Lower leg skin (tissue), 4 donors: Measurements from ENCODE around the gene PKMYT1. TPM values are rescaled to one million over a fixed set of nuclear protein-coding genes. Genes with fewer than 3 reads are reported as not detected.

Source experiments
- DNase-seq, 2 donors: peaks; one replicate each; pipeline ENCODE4 v3.0.0-alpha.2; 2019; ENCODE audit warnings: low spot score in 2 of 2
- H3K4me3 ChIP-seq: fragments of 200-600 bp; sonication (generic); 2 replicates; pipeline ENCODE4 v1.5.1; 2017; ENCODE audit warnings: mild to moderate bottlenecking, low read depth; ENCODE audit not compliant: poor library complexity, severe bottlenecking
- CTCF ChIP-seq, 3 donors: fragments of 450-650 bp; IDR thresholded peaks; one replicate each; pipeline ENCODE4 v1.5.1; 2016; ENCODE audit warnings: antibody characterized with exemption in 3 of 3, mild to moderate bottlenecking in 3 of 3, moderate library complexity in 2 of 3
- POLR2A ChIP-seq, 2 donors: fragments of 450-650 bp; IDR thresholded peaks; one replicate each; pipeline ENCODE4 v1.6.1; 2016 to 2017; ENCODE audit warnings: antibody characterized with exemption in 2 of 2, mild to moderate bottlenecking in 1 of 2, moderate library complexity in 1 of 2
- WGBS, 2 donors: methylation state at CpG; one replicate each; pipeline ENCODE4 v1.1.5; 2018; 5-methylcytosine and 5-hydroxymethylcytosine counted together
- intact Hi-C: fragments of 100-400 bp; cut with DNase I; formaldehyde crosslinking; loops from one replicate; pipeline ENCODE4 v1.15.0; 2023; ENCODE audit warnings: low total_unique reads
- total RNA-seq, 4 donors: library from RNA; depleted of rRNA; stranded (reverse); fragments of >200 nt; gene quantifications; one replicate each; pipeline ENCODE4 v1.1.0, GENCODE V29; 2016

The PKMYT1 gene
- 1 to 10 TPM; 3.0 to 7.4 (median 3.9) TPM for total RNA-seq

- DNase-seq = peak; percentile 84 to 98
- intact Hi-C loops = no loop called here
- peak in 1 of 2 donors; percentile 57 for TF ChIP-seq POLR2A (IDR thresholded peaks at IDR 0.05)
- no peak for TF ChIP-seq CTCF (IDR thresholded peaks at IDR 0.05)
- 7 to 11% methylated on average over 55 to 78 of the region's 91 CpGs for WGBS, 2 donors
- H3K4me3 ChIP-seq = peak within 1 kb of the TSS; percentile 66
Measured at GRCh38 chr16:2980227-2981176, at the start of gene PKMYT1. Gene PKMYT1, minus strand, starts transcription at chr16:2980446. Its CDS starts 789 bp downstream, at chr16:2979657.

DNA sequence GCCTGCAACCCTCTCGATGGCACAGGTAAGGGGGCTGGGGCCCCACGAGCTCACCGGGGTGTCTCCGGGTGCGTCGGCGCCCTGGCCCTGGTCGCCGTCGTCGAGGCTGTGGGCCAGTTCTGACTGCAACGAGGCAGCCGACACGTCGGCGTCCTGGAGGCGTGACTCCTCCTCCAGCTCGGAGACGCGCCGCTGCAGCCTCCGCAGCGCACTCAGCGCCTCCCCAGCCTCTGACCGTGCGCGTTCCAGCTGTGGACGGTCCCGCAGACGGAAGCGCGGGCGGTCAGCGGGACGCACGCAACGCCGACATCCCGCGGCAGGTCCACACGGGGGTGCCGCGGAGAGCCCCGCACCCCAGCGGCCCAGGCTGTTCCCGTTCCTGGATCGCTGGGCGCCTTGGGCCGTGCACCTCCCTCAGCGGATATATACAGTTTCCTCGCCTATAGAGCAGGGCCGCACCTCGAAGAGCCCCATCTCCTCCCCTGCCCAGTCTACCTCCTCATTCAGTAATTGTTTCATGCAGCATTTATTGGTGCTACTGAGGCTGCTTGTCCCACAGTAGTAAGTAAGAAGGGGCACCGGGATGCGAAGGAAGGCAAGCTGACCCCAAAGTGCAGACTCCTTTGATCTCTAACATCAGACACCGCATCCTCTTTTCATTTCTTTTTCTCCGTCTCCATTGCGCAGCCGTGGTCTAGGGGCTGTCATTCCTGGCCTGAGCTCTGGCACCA, 49.4 kb upstream of the PKMYT1 start:
- H3K4me3 ChIP-seq = no peak overlapping the region
- 16 to 21% methylated on average over 22 to 26 of the region's 59 CpGs for WGBS, 2 donors
- TF ChIP-seq CTCF (IDR thresholded peaks at IDR 0.05) (no peak), POLR2A (IDR thresholded peaks at IDR 0.05) (no peak)
- no peak for DNase-seq
- intact Hi-C loops = no loop called here

DNA sequence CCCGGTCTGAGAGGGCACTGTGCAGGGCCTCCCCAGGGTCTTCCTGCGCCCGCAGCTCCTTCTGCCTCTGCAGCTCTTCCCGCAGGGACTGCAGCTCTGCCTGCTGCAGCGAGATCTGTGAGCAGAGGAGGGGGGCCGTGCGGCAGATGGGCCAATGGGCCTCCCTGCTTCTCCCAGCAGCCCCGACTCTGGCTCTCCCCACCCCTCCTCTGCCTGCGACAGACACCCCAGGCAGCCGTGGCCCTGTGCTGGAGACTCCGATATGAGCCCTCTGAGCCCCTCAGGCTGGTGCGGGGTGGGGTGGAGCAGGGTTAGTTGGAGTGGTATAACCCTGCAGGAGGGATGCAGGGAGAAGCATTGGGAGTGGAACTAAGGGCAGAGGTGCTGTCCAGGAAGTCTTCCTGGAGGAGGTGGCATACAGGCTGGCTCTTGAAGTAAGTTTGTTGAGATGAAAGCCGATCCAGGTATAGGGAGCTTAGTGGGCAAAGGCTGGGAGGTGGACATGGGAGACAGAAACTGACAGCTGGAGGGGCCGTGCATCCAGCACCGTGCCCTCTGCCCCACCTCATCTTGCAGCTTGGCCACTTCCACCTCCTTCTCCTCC, 48.6 kb upstream of the PKMYT1 start:
- H3K4me3 ChIP-seq = no peak overlapping the region
- 19 to 28% methylated on average over 15 of the region's 15 CpGs for WGBS, 2 donors

DNA sequence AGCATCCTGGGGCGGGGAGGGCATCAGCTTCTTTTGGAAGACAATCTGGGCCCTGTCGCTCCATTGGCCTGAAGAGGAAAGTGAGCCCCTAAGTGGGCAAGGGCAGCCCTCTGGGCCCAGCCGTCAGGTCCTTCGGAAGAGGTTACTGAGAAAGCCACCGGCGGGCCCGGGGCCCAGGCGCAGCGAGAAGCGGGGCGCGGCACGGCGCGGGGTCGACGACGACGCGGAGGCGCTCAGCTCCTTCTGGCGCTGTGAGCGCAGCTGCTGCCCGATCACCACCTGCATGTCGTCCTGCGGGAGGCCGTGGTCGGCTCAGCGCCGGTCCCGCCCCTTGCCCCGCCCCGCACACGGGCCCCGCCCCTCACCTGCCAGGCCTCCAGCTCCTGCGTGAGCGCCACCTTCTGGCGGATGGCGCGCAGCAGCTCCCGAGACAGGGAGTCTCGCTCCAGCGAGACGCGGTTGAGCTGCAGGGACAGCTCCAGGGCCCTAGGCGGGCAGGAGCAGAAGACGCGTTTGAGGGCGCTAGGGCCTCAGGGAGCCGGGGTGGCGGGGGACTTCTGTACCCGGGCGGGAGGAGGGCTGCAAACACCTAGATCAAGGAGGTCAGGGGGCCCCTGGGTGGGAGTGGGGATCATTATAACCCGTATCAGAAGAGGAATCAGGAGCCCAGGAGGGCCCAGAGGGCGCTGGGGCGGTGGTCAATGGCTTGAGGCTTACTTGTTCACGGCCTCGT, 47.9 kb upstream of the PKMYT1 start:
- peak; percentile 59 to 94 for DNase-seq
- WGBS, 2 donors = 28 to 31% methylated on average over 26 to 37 of the region's 58 CpGs
- H3K4me3 ChIP-seq = no peak overlapping the region

More for the DNA sequence above, 48.6 kb upstream of the PKMYT1 start:
- intact Hi-C loops = no loop called here
- TF ChIP-seq POLR2A (IDR thresholded peaks at IDR 0.05) = no peak
- TF ChIP-seq CTCF (IDR thresholded peaks at IDR 0.05) = no peak
- DNase-seq = no peak

GRCh38 chr16:3027489-3027795, 47.2 kb upstream of the PKMYT1 start:
- intact Hi-C loops = no loop called here
- no peak overlapping the region for H3K4me3 ChIP-seq
- 90 to 96% methylated on average over 8 of the region's 8 CpGs for WGBS, 2 donors
- no peak for DNase-seq
- TF ChIP-seq CTCF (IDR thresholded peaks at IDR 0.05) (no peak), POLR2A (IDR thresholded peaks at IDR 0.05) (no peak)

More for the DNA sequence above, 47.9 kb upstream of the PKMYT1 start:
- no peak for TF ChIP-seq POLR2A (IDR thresholded peaks at IDR 0.05)
- intact Hi-C loops = no loop called here
